NCI-H2196 (cell line): Measurements from ENCODE around the gene JARID2.

Experiments
- DNase-seq: peaks from one replicate; lab custom pipeline; 2025; ENCODE audit not compliant: unreplicated experiment; lab: John Stamatoyannopoulos, UW

The JARID2 gene

GRCh38 chr6:15393605-15394004, 147.7 kb downstream of the JARID2 start:
- no peak for DNase-seq

DNA sequence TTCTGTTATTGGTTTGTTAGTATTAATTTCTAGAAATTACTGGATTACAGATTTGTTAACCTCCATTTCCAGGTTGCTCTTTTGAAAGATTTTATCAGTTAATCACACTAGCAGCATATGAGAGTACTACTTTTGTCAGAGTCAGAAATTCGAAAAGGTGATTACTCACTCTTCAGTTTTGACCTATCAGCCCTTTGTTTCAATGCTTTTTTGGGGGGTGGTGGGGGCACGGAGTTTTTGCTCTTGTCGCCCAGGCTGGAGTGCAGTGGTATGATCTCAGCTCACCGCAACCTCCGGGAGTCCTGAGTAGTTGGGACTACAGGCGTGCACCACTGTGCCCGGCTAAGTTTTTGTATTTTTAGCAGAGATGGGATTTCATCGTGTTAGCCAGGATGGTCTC, 149.2 kb downstream of the JARID2 start:
- no peak for DNase-seq

DNA sequence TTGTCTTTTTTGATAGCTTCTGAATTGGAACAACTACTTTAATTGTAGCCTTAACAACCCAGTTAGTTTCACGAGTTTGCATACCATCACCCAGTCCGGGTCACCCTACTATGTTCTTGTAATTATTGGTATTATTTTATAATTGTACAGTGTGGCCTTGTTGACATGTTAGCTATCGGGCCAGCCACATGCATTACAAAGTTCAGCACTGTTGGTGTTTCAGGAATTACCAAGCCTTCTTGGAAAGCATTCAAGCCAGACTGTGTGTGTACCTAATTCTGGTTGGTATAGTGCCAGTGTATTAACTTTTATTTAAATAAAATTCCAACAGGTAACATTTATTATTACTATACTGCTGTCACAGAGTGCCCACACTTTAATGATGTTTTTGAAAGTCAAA, 150.9 kb downstream of the JARID2 start:
- no peak for DNase-seq

DNA sequence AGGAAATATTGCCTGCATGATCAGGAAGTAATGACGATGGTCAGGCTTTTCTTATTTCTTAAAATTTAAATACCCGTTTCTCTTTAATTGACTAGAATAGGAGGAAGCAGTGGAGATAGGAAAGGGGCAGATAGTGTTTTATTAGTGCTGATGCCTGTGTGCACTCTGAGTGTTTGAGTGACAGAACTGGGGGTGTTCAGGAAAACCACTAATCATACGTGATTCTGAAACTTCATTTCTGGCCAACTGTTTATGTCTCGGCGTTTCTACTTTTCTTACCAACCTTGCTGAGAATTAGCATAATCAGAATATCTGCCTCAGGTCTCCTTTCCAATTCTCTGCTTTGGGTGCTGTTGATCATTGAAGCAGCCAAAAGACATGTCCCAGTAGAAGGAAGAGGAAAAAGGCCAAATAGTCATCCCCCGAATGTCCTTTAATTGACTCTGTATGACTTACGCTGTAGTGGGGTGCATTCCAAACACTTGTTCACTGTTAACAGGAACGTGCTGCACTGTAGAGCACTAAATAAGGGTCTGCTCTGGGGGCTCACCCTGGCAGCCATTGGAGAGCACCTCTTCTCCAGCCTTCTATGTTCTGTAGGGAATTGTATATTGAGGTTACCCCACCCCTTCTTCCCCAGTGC, 152.9 kb downstream of the JARID2 start:
- DNase-seq, result no peak

DNA sequence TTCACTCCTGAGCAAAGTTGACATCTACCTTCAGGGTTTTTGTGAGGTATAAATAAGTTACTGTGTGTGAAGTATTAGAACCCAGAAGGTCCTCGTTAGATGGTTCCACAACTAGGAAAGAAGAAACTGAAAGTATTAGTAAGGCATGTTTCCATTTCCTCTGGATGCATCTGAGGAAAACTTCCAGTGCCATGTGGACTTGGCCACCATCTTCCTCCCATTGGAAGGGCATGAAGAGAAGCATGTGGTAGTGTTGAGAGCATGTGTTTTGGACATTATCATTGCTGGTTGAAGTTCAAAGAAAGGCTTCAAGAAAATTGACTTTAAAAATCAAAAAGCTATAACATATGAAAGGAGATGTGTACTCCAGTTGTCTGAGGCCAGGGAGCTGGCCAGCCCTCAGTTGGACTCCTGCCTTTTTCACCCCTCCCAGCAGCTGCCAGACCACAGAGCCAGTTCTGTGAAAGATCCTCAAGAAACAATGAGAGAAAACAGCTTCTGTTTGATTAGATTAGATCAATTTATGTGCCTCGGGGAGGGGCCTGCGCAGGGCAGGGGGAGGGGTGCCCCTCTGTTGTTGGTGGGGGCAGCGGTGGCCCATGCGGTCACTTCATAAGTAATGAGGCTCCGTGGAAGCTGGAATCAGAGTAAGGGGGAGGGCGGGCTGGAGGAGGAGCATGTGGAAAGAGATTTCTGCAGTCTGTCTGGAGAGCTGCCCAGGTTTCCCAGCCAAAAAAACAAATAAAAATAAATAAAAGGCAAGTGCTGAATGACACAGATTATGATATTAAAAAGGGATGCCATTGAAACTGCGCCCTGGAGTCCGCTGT, 154.0 kb downstream of the JARID2 start:
- peak; percentile 88 for DNase-seq

DNA sequence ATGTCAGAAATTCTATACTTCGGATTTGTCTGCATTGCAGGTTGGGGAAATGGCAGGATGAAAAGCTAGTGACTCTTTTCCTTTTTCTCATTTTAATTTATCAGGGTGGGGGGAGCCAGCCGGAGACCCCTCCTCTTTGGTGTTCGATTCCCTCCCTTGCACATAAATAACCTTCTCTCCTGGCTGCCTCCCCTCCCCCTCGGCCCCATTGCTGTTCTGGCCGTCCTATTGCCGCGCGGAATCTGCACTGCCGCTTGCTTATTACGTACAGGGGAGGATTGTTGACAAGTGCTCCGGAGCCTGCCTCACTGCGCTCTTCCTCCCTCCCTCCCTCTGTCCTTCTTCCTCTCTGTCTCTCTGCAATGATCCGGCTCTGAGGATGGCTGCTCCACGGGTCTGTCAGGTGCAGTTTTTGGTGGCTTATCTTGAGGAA, 154.7 kb downstream of the JARID2 start:
- DNase-seq, result peak; percentile 67

GRCh38 chr6:15401120-15401519, 155.3 kb downstream of the JARID2 start:
- DNase-seq, result no peak

GRCh38 chr6:15401769-15402250, 155.9 kb downstream of the JARID2 start:
- no peak for DNase-seq

DNA sequence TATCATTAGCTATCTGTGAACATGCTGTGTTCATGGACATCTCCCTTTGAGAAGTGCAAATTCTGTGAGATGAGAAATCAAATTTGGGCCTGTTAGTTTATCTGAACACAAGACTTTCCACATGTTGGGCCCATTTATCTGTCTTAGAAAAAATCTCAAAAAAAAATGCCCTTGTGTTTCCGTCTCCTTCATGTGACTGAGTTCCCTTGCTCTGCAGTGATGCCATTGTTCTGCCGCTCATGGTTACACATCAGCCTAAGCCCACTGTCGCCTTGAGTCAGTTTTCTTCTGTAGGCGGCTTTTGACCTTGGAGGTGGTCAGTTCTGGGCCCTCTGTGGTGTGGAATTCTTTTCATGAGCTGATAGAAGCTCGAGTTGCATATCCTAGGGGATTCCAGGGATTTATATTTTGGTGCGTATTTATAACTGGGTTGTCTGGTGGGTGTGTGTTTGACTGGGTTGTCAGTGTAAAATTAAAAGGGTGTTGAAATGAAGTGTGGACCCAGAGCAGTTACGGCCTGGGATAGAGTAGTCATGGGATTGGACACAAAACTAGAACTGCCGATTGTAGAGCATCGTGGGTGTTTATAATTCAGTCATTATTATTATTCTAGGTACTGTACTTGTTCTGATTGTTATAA, 156.7 kb downstream of the JARID2 start:
- DNase-seq, result no peak

DNA sequence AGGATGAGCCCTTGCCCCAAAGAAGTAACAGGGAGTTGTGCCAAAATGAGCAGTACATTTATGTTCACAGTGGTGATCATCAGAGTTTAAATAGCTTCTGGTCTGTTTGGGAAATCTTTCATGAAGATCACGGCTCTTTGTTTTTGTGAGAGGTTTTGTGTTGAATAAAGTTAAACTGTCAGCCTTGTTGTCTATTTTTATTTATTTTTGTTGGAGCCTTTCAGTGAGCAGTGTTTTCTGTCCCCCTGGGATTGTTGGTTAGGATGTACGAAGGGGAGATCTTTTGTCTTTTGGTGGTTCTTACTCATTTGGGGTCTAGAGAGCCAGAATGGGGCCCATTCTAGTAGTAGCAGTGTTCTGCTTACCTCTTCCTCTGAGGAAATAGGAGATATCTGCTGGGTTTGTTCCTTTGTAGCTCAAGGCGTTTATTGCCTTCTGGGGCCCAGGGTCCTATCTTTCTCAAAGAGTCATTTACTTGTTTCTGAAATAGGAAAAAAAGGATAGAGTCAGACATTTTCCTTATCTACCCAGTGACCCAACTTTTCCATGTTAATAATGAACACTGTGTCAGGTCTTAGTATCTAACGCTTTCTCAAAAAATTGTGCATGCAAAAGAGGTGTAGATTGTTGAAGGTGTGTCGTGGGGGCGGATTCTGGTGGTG, 157.4 kb downstream of the JARID2 start:
- no peak for DNase-seq

DNA sequence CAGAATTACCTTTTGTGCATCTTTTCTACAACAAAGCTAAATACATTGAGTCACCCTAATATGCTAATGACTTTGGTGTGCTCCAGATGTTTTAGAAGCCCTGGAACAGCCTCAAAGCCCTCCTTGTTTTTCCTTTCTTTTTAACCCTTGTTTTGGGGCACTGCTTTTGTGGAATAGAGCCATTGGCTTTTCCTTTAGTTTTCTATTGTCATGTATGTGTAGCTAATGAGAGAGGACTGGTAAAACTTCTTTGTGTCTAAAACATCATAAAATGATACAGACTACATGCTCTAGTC, 158.8 kb downstream of the JARID2 start:
- DNase-seq, result no peak

DNA sequence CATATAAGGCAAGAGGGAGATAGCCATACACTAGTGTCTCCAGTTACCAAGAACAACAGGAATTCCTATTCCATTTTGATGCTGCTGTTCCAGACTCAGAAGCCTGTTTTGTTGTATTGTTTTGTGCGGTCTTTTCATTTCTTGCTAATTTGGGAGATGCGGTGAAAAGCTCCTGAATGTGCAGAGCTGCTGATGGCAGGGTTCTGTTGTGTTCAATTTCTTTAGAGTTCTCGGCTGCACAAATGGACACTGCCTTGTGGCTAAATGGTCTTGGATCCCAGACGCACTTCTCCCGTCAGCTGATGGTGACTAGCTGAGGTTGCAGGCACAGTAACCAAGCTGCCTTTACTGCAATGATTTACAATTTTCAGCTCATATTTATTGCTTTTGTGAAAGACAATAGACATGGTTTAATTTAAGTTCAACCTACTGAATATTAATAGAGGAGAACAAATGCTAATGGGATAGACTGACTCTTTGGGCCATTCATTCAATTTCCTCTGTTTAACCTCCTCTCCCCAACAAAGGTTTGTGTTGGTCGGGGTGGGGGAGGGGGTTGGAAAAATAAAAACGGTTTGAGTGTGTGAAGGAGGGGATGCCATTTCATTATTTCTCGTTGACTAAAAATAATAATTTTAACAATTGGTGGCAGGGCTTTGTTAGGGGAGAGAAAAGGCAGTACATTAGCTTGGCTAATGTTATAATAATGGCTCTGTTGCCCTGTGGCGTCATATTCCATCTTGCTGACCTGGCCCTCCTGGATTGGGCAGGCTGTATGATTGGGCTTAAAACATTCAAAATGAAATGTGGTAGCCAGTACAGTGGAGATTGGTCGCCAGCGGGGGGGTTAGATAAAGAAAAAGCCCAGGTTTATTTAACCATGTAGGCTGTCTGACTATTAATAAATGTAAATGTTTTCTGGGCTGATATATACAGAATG, 159.5 kb downstream of the JARID2 start:
- DNase-seq, result no peak

- DNase-seq, result no peak
These were observed 160.6 kb downstream of the JARID2 start for GRCh38 chr6:15406452-15406851.

DNA sequence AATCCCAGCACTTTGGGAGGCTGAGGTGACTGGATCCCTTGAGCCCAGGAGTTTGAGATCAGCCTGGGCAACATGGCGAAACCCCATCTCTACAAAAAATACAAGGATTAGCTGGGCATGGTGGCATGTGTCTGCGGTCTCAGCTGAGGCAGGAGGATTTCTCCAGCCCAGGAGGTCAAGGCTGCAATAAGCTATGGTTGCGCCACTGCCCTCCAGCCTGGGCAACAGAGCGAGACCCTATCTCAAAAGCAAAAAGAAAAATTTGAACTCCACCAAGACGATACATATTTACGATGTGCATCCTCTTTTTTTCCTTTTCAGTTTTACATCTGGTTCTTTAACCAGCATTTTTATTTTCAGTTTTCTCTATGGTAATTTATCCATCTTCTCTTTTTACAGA, 162.1 kb downstream of the JARID2 start:
- DNase-seq, result no peak

- no peak for DNase-seq
These were observed 162.9 kb downstream of the JARID2 start for GRCh38 chr6:15408758-15409157.

DNA sequence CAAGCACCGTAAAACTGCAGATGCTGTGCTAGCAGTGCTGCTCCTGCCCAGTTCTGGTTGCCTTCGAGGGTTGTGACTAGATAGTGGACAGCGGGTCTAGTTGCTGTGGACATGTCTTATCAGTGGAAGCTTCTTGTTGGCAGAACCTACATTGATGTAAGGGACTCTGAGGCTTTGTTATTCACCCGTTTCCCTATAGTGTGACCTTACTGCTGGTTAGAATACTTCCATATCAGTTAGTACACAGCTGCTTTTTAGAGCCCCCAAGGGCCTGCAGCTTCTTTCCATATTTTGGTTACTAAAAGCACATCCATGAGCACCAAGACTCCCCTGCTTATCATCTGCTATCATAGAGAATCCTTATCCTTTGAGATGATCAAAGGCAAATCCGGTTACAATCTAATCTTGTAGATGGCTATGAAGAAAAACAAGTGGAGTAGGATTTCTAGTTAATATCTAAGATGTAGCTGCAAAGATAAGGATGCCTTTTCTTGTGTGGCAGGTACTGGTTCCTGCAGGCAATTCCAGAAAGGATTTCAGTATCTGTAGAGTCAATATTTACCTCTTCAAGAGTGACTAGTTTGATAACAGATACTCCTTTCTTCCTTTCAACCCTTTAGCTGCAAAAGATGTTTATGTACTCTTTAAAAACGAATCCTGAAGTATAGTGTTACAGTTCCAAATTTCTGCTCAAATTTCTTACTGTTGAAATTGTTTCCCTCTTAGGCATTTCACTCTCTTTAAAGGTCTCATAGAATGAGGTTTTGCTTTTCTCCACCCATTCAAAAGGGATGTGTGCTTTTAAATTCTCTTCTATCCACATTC, 163.6 kb downstream of the JARID2 start:
- DNase-seq, result no peak

DNA sequence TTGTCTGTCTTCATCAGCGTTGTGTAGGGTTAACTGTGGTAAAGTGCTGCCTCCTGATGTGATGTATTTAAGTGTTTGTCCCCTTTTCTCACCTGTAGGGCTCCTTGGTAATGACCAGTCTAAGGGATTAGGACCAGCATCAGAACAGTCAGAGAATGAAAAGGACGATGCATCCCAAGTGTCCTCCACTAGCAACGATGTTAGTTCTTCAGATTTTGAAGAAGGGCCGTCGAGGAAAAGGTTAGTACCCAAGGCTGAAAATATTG, 164.2 kb downstream of the JARID2 start:
- no peak for DNase-seq

GRCh38 chr6:15410752-15411151, 164.9 kb downstream of the JARID2 start:
- DNase-seq, result no peak

GRCh38 chr6:15411766-15412165, 165.9 kb downstream of the JARID2 start:
- DNase-seq, result no peak

DNA sequence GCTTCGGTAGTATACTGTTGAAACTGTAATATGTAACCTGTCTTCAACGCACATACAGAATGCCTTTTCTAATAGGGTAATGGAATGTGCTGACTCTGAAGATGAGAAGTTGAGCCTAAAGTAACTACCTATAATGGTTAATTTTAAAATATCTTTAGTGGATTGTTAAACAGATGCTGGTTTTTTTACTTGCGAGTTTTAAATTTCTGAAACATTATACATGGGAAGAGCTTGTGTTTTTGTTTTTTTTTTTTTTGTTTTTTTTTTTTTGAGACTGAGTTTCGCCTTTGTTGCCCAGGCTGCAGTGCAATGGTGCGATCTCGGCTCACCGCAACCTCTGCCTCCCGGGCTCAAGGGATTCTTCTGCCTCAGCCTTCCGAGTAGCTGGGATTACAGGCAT, 166.9 kb downstream of the JARID2 start:
- no peak for DNase-seq
